C4-2B (cell line): ENCODE results near the gene DCT.

Experiments used
- ZFX ChIP-seq: fragments of 450-650 bp; IDR thresholded peaks from 2 replicates; pipeline ENCODE4 v1.6.1; 2017
- TF ChIP-seq, protein P1 (sequence below): fragments of 450-650 bp; conservative IDR thresholded peaks from 2 replicates; pipeline ENCODE4 v1.5.1; 2017; ENCODE audit warnings: mild to moderate bottlenecking

DNA sequence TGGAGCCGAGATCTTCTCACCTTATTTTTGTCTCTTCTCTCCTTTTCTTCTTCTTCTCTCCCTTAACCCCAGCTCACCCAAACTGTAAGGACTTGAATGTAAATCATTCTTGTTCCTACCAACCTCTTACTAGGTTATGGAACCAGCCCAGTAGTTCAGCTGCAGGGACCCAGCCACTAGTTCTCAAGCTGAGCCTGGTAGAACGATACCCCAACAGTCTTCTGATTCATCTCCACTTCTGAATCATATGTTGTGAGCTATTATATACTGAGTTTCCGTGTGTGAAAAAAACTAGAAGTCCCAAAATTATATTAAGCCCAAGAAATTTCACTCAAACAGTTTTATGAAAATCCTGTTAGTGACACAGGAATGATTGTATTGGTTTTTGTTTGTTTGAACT, 67.7 kb downstream of the DCT start:
- TF ChIP-seq, protein P1, sequence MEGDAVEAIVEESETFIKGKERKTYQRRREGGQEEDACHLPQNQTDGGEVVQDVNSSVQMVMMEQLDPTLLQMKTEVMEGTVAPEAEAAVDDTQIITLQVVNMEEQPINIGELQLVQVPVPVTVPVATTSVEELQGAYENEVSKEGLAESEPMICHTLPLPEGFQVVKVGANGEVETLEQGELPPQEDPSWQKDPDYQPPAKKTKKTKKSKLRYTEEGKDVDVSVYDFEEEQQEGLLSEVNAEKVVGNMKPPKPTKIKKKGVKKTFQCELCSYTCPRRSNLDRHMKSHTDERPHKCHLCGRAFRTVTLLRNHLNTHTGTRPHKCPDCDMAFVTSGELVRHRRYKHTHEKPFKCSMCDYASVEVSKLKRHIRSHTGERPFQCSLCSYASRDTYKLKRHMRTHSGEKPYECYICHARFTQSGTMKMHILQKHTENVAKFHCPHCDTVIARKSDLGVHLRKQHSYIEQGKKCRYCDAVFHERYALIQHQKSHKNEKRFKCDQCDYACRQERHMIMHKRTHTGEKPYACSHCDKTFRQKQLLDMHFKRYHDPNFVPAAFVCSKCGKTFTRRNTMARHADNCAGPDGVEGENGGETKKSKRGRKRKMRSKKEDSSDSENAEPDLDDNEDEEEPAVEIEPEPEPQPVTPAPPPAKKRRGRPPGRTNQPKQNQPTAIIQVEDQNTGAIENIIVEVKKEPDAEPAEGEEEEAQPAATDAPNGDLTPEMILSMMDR: no peak
- no peak for TF ChIP-seq ZFX
